ENCODE measurements around the gene HES1. TPM values are rescaled to one million over a fixed set of nuclear protein-coding genes. Genes with fewer than 3 reads are reported as not detected.
"Not testable (repeated sequence)": the region's sequence is repeated elsewhere in the genome, so short reads cannot be mapped to it uniquely, and the experiment has no call there.

HES1 gene
- total RNA-seq, 3 donors from 2014 or later: 6.6 to 110 (median 87.2) TPM

DNA sequence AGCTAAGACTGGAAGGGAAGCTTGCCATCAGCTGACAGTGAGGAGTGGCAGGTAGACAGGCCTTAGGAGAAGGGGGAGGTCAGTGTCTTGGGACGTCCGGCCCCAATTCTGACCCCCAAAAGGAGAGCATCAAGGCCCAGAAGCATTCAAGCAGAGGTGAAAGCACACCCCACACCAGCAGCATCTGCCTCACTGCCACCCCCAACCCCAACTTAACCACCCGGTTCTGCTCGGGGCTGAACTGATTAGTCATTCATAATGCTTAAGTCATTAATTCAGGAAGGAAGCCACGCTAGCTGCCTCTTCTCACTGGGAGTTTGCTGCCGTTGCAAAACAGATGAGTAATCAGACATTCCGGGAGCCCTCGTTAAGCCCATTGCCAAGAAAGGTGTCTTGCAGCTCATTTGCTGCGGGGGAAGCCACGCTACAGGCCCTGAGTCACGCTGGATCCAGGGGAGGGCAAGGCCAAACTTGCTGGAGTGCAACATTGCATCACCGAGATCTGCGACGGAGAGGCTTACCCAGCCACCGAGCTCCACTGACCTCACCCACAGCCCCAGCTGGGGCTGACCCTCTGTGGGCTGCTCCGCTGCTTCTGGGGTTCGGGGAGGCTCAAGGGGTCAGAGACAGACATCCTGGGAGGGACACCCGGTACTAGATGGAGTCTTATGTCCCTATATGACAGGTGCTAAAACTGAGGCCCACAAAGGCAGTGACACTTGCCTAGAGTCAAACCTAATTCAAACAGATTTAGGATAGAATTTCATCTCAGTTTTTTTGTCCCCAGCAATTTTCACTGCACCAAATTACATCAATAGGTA lies 46.4 kb upstream of the HES1 start:
- H3K9me3 ChIP-seq: no peaks in the 10 kb centered on the region
- peak overlapping the region; percentile 76 to 89 for H3K27ac ChIP-seq
- DNase-seq (ENCODE audit: low spot score in 2 of 2): peak; percentile 73 to 94
- TF ChIP-seq POLR2A (IDR thresholded peaks at IDR 0.05): no peak
- peak; percentile 58 to 99 (median 81) for TF ChIP-seq POLR2AphosphoS5 (IDR thresholded peaks at IDR 0.05)
- no peaks in the 10 kb centered on the region for H3K36me3 ChIP-seq
- peaks cover 0 to 4% of the 10 kb centered on the region in 2 donors for H3K4me1 ChIP-seq
- H3K27me3 ChIP-seq: no peaks in the 10 kb centered on the region
- intact Hi-C loops (cut with DNase I; ENCODE audit: low total_unique reads): no loop called here
- H3K4me3 ChIP-seq: no peak overlapping the region

DNA sequence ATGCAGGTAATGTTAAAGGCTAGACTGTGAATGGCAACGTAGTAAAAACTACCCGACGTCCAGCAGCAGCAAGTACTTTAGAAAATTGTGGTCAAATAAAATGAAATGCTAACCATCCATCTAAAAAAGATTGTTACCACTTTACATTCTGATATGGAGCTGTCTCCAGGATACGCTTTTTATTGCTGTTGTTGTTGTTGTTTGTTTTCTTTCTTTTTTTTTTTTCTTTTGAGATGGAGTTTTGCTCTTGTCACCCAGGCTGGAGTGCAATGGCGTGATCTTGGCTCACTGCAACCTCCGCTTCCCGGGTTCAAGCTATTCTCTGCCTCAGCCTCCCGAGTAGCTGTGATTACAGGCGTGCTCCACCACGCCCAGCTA lies 45.8 kb upstream of the HES1 start:
- H3K4me1 ChIP-seq; H3K4me3 ChIP-seq; H3K9me3 ChIP-seq; intact Hi-C loops (cut with DNase I; ENCODE audit: low total_unique reads); DNase-seq (ENCODE audit: low spot score in 2 of 2); H3K27me3 ChIP-seq; H3K36me3 ChIP-seq: not testable (repeated sequence)
- H3K27ac ChIP-seq: peak overlapping the region; percentile 76 to 89

DNA sequence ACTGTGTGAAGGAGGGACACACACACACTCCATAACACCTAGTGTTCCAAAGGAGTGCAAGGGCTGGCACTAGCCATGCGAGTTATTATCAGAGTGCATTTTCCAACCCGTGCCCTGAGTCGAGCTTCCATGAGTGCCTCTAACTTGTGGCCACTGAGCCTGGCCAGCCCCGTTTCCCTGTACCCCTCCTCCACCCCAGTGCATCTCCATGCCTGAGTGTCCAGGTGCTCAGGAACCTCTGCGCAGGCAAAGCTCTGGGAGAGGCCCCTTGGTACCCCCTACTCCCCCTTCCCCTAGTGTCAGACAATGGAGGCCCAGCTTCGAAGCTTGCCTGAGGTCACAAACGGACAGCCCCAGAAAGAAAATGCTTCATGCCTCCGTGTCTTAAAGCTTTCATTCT lies 45.2 kb upstream of the HES1 start:
- TF ChIP-seq POLR2AphosphoS5 (IDR thresholded peaks at IDR 0.05) (no peak), POLR2A (IDR thresholded peaks at IDR 0.05) (no peak), CTCF (IDR thresholded peaks at IDR 0.05) (no peak)
- no peaks in the 10 kb centered on the region for H3K36me3 ChIP-seq
- intact Hi-C loops (cut with DNase I; ENCODE audit: low total_unique reads): no loop called here
- no peak overlapping the region for H3K4me3 ChIP-seq
- H3K4me1 ChIP-seq: peaks cover 0 to 4% of the 10 kb centered on the region in 2 donors
- H3K9me3 ChIP-seq: no peaks in the 10 kb centered on the region
- no peak for DNase-seq (ENCODE audit: low spot score in 2 of 2)
- no peaks in the 10 kb centered on the region for H3K27me3 ChIP-seq
- peak overlapping the region; percentile 22 to 39 for H3K27ac ChIP-seq

- H3K27me3 ChIP-seq: no peaks in the 10 kb centered on the region
- intact Hi-C loops (cut with DNase I; ENCODE audit: low total_unique reads): no loop called here
- DNase-seq (ENCODE audit: low spot score in 2 of 2): no peak
- no peak for TF ChIP-seq CTCF (IDR thresholded peaks at IDR 0.05)
- H3K36me3 ChIP-seq: no peaks in the 10 kb centered on the region
- peak overlapping the region; percentile 22 to 39 for H3K27ac ChIP-seq
- peaks cover 0 to 4% of the 10 kb centered on the region in 2 donors for H3K4me1 ChIP-seq
- H3K4me3 ChIP-seq: no peak overlapping the region
- H3K9me3 ChIP-seq: no peaks in the 10 kb centered on the region
These were observed 44.8 kb upstream of the HES1 start for GRCh38 chr3:194091141-194091540.

- H3K4me1 ChIP-seq; H3K4me3 ChIP-seq; H3K27ac ChIP-seq; H3K27me3 ChIP-seq; intact Hi-C loops (cut with DNase I; ENCODE audit: low total_unique reads); DNase-seq (ENCODE audit: low spot score in 2 of 2); H3K36me3 ChIP-seq; H3K9me3 ChIP-seq: not testable (repeated sequence)
These were observed 44.1 kb upstream of the HES1 start for GRCh38 chr3:194091897-194092296.

- peak in 1 of 2 donors; percentile 48 for DNase-seq (ENCODE audit: low spot score in 2 of 2)
- H3K4me1 ChIP-seq: peaks cover 4 to 13% of the 10 kb centered on the region in 2 donors
- intact Hi-C loops (cut with DNase I; ENCODE audit: low total_unique reads): no loop called here
These were observed 43.1 kb upstream of the HES1 start for GRCh38 chr3:194092881-194093301.

More at GRCh38 chr3:194092881-194093301, 43.1 kb upstream of the HES1 start:
- no peak for TF ChIP-seq POLR2AphosphoS5 (IDR thresholded peaks at IDR 0.05)
- no peak for TF ChIP-seq POLR2A (IDR thresholded peaks at IDR 0.05)
- TF ChIP-seq CTCF (IDR thresholded peaks at IDR 0.05): no peak
- Histone ChIP-seq H3K27me3 (no peaks in the 10 kb centered on the region), H3K9me3 (no peaks in the 10 kb centered on the region), H3K27ac (peak overlapping the region in 1 of 2 donors; percentile 45), H3K36me3 (no peaks in the 10 kb centered on the region), H3K4me3 (no peak overlapping the region)
